Astrocyte of the spinal cord (primary cell): ENCODE results near the gene EEF2.
"Not testable (repeated sequence)": the region's sequence is repeated elsewhere in the genome, so short reads cannot be mapped to it uniquely, and the experiment has no call there.

Source experiments
- DNase-seq: peaks from one replicate; pipeline ENCODE4 v3.0.0; 2011; ENCODE audit warnings: low read depth, low spot score
- H3K4me3 ChIP-seq: 2 replicates; pipeline ENCODE4 v1.5.1; 2011; ENCODE audit warnings: low read depth, mild to moderate bottlenecking, low read length, moderate library complexity
- CTCF ChIP-seq: IDR thresholded peaks from 2 replicates; pipeline ENCODE4 v1.5.1; 2012; ENCODE audit warnings: low read depth, mild to moderate bottlenecking, low read length, inconsistent platforms
- in situ Hi-C: cut with HindIII; loops from 2 replicates; pipeline ENCODE4 v1.10.0; 2017; ENCODE audit warnings: low sequenced_read_pairs

Gene EEF2

GRCh38 chr19:4009990-4010807, 24.9 kb upstream of the EEF2 start:
- no peak for TF ChIP-seq CTCF
- H3K4me3 ChIP-seq, result no peak overlapping the region
- no peak for DNase-seq
- in situ Hi-C loops, result no loop called here

GRCh38 chr19:4007836-4008539, 22.7 kb upstream of the EEF2 start:
- no peak for DNase-seq

GRCh38 chr19:4007021-4007835, 22.0 kb upstream of the EEF2 start, which contains the start of gene PIAS4:
Gene PIAS4 (plus strand): TSS chr19:4007736. CDS start chr19:4007761, 25 bp downstream.
- in situ Hi-C loops, result no loop called here
- peak; percentile 94 for DNase-seq
- no peak for TF ChIP-seq CTCF
- H3K4me3 ChIP-seq, result peak within 1 kb of the TSS; percentile 88

More at GRCh38 chr19:4007836-4008539, 22.7 kb upstream of the EEF2 start:
- peak overlapping the region; percentile 88 for H3K4me3 ChIP-seq
- in situ Hi-C loops, result no loop called here
- no peak for TF ChIP-seq CTCF

GRCh38 chr19:4005436-4005835, 20.2 kb upstream of the EEF2 start:
- H3K4me3 ChIP-seq, in situ Hi-C loops, DNase-seq: not testable (repeated sequence)

GRCh38 chr19:4000798-4001197, 15.5 kb upstream of the EEF2 start:
- DNase-seq, H3K4me3 ChIP-seq, in situ Hi-C loops: not testable (repeated sequence)

GRCh38 chr19:3998667-3999412, 13.6 kb upstream of the EEF2 start:
- H3K4me3 ChIP-seq, DNase-seq, in situ Hi-C loops: not testable (repeated sequence)

- no peak for TF ChIP-seq CTCF
- H3K4me3 ChIP-seq, result no peak overlapping the region
- in situ Hi-C loops, result no loop called here
- DNase-seq, result no peak
Observed at GRCh38 chr19:3995607-3996006, 10.3 kb upstream of the EEF2 start.
